Mucosa of stomach (tissue), 1 donor: ENCODE data around the gene AKR1C4.
"Not testable (repeated sequence)": the region's sequence is repeated elsewhere in the genome, so short reads cannot be mapped to it uniquely, and the experiment has no call there.

Experiments
- H3K27me3 ChIP-seq: one replicate; pipeline ENCODE4 v1.7.0; 2013; ENCODE audit warnings: mild to moderate bottlenecking, low read length; ENCODE audit not compliant: control insufficient read depth, insufficient read depth
- H3K36me3 ChIP-seq: one replicate; pipeline ENCODE4 v1.7.0; 2013; ENCODE audit warnings: low read length; ENCODE audit not compliant: control insufficient read depth, insufficient read depth
- H3K4me1 ChIP-seq: one replicate; pipeline ENCODE4 v1.7.0; 2013; ENCODE audit warnings: mild to moderate bottlenecking, low read length; ENCODE audit not compliant: control insufficient read depth, insufficient read depth
- H3K4me3 ChIP-seq: one replicate; pipeline ENCODE4 v1.7.0; 2013; ENCODE audit warnings: low read length
- H3K9ac ChIP-seq: one replicate; pipeline ENCODE4 v1.7.0; 2013; ENCODE audit warnings: mild to moderate bottlenecking, low read length, moderate library complexity
- H3K9me3 ChIP-seq: one replicate; pipeline ENCODE4 v1.7.0; 2013; ENCODE audit warnings: mild to moderate bottlenecking, low read length, moderate library complexity; ENCODE audit not compliant: control insufficient read depth
- donor health status: Pancreatic carcinoma.

Gene AKR1C4

GRCh38 chr10:5210261-5210660 lies 13.6 kb downstream of the AKR1C4 start:
- not testable (repeated sequence) for H3K4me1 ChIP-seq, H3K9me3 ChIP-seq, H3K4me3 ChIP-seq, H3K9ac ChIP-seq, H3K27me3 ChIP-seq, H3K36me3 ChIP-seq

- Histone ChIP-seq H3K9me3 (no peaks in the 10 kb centered on the region), H3K36me3 (no peaks in the 10 kb centered on the region), H3K27me3 (no peaks in the 10 kb centered on the region), H3K4me1 (no peaks in the 10 kb centered on the region), H3K9ac (no peak overlapping the region), H3K4me3 (no peak overlapping the region)
These were observed 15.3 kb downstream of the AKR1C4 start for GRCh38 chr10:5211696-5212536.

- Histone ChIP-seq H3K9me3 (no peaks in the 10 kb centered on the region), H3K36me3 (no peaks in the 10 kb centered on the region), H3K4me1 (peaks cover 5% of the 10 kb centered on the region), H3K27me3 (no peaks in the 10 kb centered on the region), H3K4me3 (no peak overlapping the region), H3K9ac (no peak overlapping the region)
These were observed 20.2 kb downstream of the AKR1C4 start for GRCh38 chr10:5216801-5217200.

GRCh38 chr10:5219262-5219661 lies 22.6 kb downstream of the AKR1C4 start:
- H3K4me1 ChIP-seq: peaks cover 5% of the 10 kb centered on the region
- no peaks in the 10 kb centered on the region for H3K27me3 ChIP-seq
- no peaks in the 10 kb centered on the region for H3K36me3 ChIP-seq
- no peak overlapping the region for H3K4me3 ChIP-seq
- no peak overlapping the region for H3K9ac ChIP-seq
- no peaks in the 10 kb centered on the region for H3K9me3 ChIP-seq

- H3K9me3 ChIP-seq, H3K4me3 ChIP-seq: not testable (repeated sequence)
These were observed 26.3 kb downstream of the AKR1C4 start for GRCh38 chr10:5222942-5223341.

GRCh38 chr10:5229019-5229418 lies 32.4 kb downstream of the AKR1C4 start:
- no peak overlapping the region for H3K4me3 ChIP-seq
- H3K9ac ChIP-seq: no peak overlapping the region

More at GRCh38 chr10:5222942-5223341, 26.3 kb downstream of the AKR1C4 start:
- H3K9ac ChIP-seq, H3K4me1 ChIP-seq, H3K27me3 ChIP-seq, H3K36me3 ChIP-seq: not testable (repeated sequence)

GRCh38 chr10:5233324-5233723 lies 36.7 kb downstream of the AKR1C4 start:
- Histone ChIP-seq H3K9me3 (no peaks in the 10 kb centered on the region), H3K4me3 (no peak overlapping the region), H3K36me3 (no peaks in the 10 kb centered on the region), H3K4me1 (peaks cover 6% of the 10 kb centered on the region), H3K9ac (no peak overlapping the region), H3K27me3 (no peaks in the 10 kb centered on the region)

More at GRCh38 chr10:5229019-5229418, 32.4 kb downstream of the AKR1C4 start:
- Histone ChIP-seq H3K4me1 (no peaks in the 10 kb centered on the region), H3K27me3 (no peaks in the 10 kb centered on the region), H3K9me3 (no peaks in the 10 kb centered on the region), H3K36me3 (no peaks in the 10 kb centered on the region)

GRCh38 chr10:5234106-5234860 lies 37.6 kb downstream of the AKR1C4 start:
- H3K9me3 ChIP-seq: no peaks in the 10 kb centered on the region
- no peaks in the 10 kb centered on the region for H3K36me3 ChIP-seq
- H3K27me3 ChIP-seq: no peaks in the 10 kb centered on the region
- peaks cover 6% of the 10 kb centered on the region for H3K4me1 ChIP-seq
- no peak overlapping the region for H3K9ac ChIP-seq
- H3K4me3 ChIP-seq: no peak overlapping the region

- not testable (repeated sequence) for H3K9ac ChIP-seq, H3K9me3 ChIP-seq, H3K4me3 ChIP-seq, H3K27me3 ChIP-seq, H3K4me1 ChIP-seq, H3K36me3 ChIP-seq
These were observed 40.9 kb downstream of the AKR1C4 start for GRCh38 chr10:5237541-5237940.

- Histone ChIP-seq H3K4me1 (no peaks in the 10 kb centered on the region), H3K4me3 (no peak overlapping the region), H3K9ac (no peak overlapping the region), H3K36me3 (no peaks in the 10 kb centered on the region), H3K9me3 (no peaks in the 10 kb centered on the region), H3K27me3 (no peaks in the 10 kb centered on the region)
These were observed 45.9 kb downstream of the AKR1C4 start for GRCh38 chr10:5242585-5242984.

- no peaks in the 10 kb centered on the region for H3K9me3 ChIP-seq
- no peaks in the 10 kb centered on the region for H3K27me3 ChIP-seq
- H3K9ac ChIP-seq: no peak overlapping the region
- no peaks in the 10 kb centered on the region for H3K36me3 ChIP-seq
- no peaks in the 10 kb centered on the region for H3K4me1 ChIP-seq
- no peak overlapping the region for H3K4me3 ChIP-seq
These were observed 46.9 kb downstream of the AKR1C4 start for GRCh38 chr10:5243521-5243987.
